Naive thymus-derived CD8-positive, alpha-beta T cell (primary cell): ENCODE measurements around the gene WFS1. TPM values are rescaled to one million over a fixed set of nuclear protein-coding genes. Genes with fewer than 3 reads are reported as not detected.
A peak's percentile ranks its signal among the peaks of the same experiment; 100 is the strongest.

Source experiments
- ATAC-seq, 2 donors: fragments of 150-1000 bp; cut with Tn5 transposase in 1 of 2; sonication (Bioruptor Pico), chemical (Tn5 transposase) in 1 of 2; 1 replicate in 1 of 2; 2 replicates in 1 of 2; pipeline ENCODE4 v1.10.0; 2021; ENCODE audit warnings: mild to moderate bottlenecking in 2 of 2, moderate library complexity in 2 of 2
- POLR2A ChIA-PET: fragments of 350-600 bp; sonication (Branson Sonifier 250); formaldehyde crosslinking; loops from one replicate; lab custom pipeline; 2021; ENCODE audit warnings: antibody characterized with exemption; lab: Charles Lee
- DNase-seq, 10 donors: peaks; one replicate each; pipeline versions ENCODE4 v3.0.0 to v3.0.0-alpha.2; 2020 to 2022
- H3K27ac Mint-ChIP-seq, 10 donors: one replicate each; pipeline ENCODE4 v1.8.0; 2020 to 2022; ENCODE audit warnings: mild to moderate bottlenecking in 10 of 10, mixed read lengths in 10 of 10, moderate library complexity in 4 of 10, inconsistent platforms in 1 of 10
- H3K27me3 Mint-ChIP-seq, 5 donors: one replicate each; pipeline ENCODE4 v1.8.0; 2021 to 2022; ENCODE audit warnings: mixed read lengths in 5 of 5
- H3K36me3 Mint-ChIP-seq, 3 donors: one replicate each; pipeline ENCODE4 v1.8.0; 2020 to 2022; ENCODE audit warnings: mixed read lengths in 3 of 3, mild to moderate bottlenecking in 2 of 3, inconsistent platforms in 1 of 3
- H3K4me1 Mint-ChIP-seq, 4 donors: one replicate each; pipeline ENCODE4 v1.8.0; 2021 to 2022; ENCODE audit warnings: mixed read lengths in 4 of 4
- H3K4me3 Mint-ChIP-seq, 10 donors: one replicate each; pipeline ENCODE4 v1.8.0; 2020 to 2022; ENCODE audit warnings: mild to moderate bottlenecking in 10 of 10, mixed read lengths in 10 of 10, moderate library complexity in 6 of 10, inconsistent platforms in 1 of 10
- H3K9me3 Mint-ChIP-seq, 9 donors: one replicate each; pipeline ENCODE4 v1.8.0; 2020 to 2022; ENCODE audit warnings: mixed read lengths in 9 of 9, mild to moderate bottlenecking in 3 of 9, inconsistent platforms in 1 of 9, moderate library complexity in 1 of 9
- polyA plus RNA-seq, 3 donors: library from polyadenylated mRNA; unstranded; fragments of 300-500 nt; fragmentation: Illumina TruSeq; gene quantifications; one replicate each; pipeline ENCODE4 v1.2.3, GENCODE V29; 2021
- total RNA-seq, 8 experiments: library from RNA in 2 of 8; stranded (reverse) in 2 of 8; gene quantifications; one replicate each; pipeline ENCODE4 v1.2.3 and lab custom pipeline; 2021 to 2026

WFS1 gene
- total and polyA plus RNA-seq, 5 experiments from 2014 or later, result 2.9 to 5.9 (median 4.8) TPM

DNA sequence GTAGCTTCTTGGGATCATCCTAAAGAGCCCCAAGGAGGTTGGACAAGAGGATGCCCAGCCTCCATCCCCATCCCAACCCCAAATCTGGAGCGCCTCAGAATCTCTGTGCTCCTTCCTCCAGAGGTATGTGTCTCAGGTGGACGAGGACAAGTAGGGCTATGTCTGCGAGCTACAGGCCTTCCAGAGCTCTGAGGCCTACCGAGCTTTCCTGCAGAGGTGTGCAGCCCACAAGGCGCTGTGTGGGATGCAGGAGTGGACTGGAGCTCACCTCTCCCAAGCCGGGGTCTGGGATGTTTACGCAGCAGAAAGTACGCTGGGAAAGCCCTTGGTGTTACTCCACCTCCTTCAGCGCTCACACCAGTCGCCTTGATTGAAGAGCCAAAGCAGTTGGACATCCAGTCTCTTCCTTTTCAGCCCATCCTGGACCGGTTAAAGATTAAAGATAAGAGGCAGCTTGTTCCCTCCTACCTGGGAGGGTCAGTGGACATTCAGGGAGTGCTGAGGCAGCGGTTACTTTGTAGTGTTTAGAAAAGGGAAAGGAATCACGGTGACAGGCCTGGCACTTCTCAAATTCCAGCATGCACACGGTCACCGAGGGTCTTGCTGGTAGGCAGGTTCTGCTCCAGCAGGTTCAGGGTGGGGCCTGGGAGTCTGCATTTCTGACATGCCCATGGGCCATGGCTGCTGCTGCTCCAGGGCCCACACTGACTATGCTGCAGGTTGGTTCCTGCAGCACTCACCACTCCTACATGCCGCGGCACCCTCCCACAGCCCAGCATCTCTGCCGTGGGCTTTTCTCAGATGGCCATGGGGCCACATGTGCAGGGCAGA is 39.8 kb upstream of the WFS1 start:
- Mint-ChIP-seq H3K4me3 (no peak overlapping the region), H3K27ac (no peak overlapping the region), H3K9me3 (no peaks in the 10 kb centered on the region), H3K27me3 (peaks cover 4 to 27% (median 25%) of the 10 kb centered on the region in 5 donors), H3K36me3 (no peaks in the 10 kb centered on the region), H3K4me1 (no peaks in the 10 kb centered on the region)
- POLR2A ChIA-PET, result no interaction called here
- DNase-seq (no peak), ATAC-seq (no peak)

DNA sequence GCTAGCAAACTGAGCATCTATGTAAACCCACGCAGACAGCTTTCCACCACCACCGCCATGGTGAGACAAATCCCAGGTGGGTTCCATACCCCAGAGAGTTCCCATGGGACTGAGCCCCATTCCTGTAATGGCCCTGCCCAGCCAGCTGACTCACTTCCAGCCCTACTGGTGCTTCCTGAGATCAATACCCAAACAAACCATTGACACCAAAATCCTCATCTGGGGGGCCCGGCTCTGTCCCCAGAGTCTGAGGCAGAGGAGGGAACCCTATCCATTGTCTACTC is 39.2 kb upstream of the WFS1 start:
- POLR2A ChIA-PET, result no interaction called here
- DNase-seq (no peak), ATAC-seq (no peak)
- no peak overlapping the region for H3K4me3 Mint-ChIP-seq
- no peaks in the 10 kb centered on the region for H3K4me1 Mint-ChIP-seq
- no peak overlapping the region for H3K27ac Mint-ChIP-seq
- H3K27me3 Mint-ChIP-seq, result peaks cover 2 to 27% (median 19%) of the 10 kb centered on the region in 5 donors
- H3K36me3 Mint-ChIP-seq, result no peaks in the 10 kb centered on the region
- no peaks in the 10 kb centered on the region for H3K9me3 Mint-ChIP-seq

DNA sequence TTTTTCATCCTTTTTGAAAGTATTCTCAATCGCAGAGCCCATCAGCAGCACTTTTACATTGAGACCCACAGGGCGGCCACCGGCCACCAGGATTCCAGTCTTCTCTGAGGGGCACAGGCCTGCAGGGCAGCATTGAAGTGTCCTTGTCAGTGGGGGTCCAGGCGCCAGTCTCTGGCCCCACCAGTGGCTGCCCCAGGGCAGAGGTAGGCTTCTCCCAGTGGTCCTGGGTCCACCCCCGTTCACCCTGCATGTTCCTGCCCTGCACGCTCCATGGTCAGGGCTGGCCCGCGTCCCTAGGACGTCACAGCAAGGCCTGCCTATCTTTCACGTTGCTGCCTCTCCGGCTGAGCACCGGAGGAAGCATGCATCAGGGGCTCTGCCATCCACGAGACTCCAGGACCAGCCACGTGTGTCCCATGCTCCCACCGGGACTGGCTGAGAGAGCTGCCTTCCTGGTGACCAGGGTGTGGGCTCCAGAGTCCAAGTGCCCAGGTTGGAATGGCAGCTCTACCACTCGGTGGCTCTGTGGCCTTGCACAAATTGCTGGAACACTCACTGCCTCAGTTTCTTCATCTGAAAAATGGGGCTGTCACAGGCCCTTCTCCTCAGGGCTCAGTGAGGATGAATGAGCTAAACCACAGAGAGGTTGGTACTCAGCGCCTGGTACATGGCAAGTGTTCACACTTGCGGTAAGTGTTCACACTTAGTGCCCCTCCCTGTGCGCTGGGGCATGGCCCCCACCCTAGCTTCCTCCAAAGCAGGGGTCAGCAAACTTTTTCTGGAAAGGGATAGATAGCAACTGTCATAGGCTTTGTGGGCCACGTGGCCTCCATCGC is 38.6 kb upstream of the WFS1 start:
- H3K36me3 Mint-ChIP-seq, result no peaks in the 10 kb centered on the region
- H3K27me3 Mint-ChIP-seq, result peaks cover 0 to 22% (median 13%) of the 10 kb centered on the region in 5 donors
- no peak overlapping the region for H3K4me3 Mint-ChIP-seq
- no peak for DNase-seq
- POLR2A ChIA-PET, result no interaction called here
- no peak for ATAC-seq
- H3K27ac Mint-ChIP-seq, result peak overlapping the region in 1 of 10 donors; percentile 6
- no peaks in the 10 kb centered on the region for H3K4me1 Mint-ChIP-seq
- no peaks in the 10 kb centered on the region for H3K9me3 Mint-ChIP-seq

DNA sequence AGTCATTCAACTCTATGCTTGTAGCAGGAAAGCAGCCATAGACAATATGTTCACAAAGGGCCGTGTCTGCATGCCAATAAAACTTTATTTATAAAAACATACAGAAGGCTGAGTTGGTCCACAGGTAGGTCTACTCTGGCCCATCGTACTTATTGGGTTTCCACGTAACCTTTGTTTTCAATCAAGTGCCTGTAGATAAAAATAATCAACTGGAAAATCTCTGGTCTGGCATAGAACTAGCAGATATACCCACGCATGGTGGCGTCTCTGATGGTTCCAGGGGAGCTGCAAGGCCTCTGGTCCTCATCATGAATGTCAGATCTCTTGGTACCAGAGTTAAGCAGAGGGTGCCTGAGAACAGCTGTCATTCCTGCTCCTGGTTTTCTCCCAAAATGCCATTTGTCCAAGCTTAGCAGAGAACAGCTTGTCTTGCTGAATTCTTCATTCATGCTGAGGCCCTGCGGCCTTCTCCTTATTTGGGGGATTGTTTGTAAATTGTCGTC is 37.9 kb upstream of the WFS1 start:
- DNase-seq (no peak), ATAC-seq (no peak)
- no peaks in the 10 kb centered on the region for H3K36me3 Mint-ChIP-seq

DNA sequence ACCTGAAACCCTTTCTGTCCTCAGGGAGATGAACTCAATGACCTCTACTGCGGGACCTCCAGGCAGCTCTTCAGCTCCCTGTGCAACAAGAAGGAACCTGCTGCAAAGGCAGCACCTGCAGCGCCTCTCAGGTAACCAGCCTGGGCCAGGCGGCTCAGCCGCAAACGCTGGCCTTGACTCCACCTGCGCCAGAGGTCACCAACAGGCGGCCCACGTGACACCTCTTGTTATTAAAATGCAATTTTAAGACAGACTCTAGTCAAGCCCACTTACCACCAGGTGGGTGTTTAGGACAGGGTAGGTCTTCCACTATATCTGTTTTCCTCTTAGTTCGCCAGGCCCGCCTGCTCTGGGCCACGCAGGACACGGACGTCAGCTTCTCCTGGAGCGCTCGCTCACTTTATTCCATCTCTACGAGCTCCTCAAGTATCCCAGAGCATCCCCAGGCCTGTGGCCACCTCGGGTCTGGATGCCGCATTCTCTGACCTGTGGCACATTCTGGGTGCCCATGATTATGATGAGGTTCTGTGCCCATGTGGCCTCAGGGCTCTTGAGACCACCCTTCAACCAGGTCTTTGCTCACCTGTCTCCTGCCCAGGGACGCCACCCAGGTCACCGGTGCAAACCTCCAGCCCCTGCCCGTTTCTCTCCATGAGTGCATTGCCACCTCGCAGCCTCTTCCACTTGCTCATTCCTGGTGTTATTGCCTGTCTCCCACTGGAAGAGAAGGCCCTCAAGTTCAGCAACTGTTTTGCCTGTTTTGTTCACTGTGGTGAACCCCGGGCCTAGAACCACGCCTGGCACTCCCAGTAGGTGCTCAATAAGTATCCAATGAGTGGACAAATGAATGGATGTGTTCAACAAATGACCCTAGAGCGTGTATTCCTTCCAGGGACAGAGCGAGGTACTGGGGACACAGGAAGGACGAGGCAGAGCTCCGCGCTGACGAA is 36.5 kb upstream of the WFS1 start:
- no peaks in the 10 kb centered on the region for H3K9me3 Mint-ChIP-seq
- POLR2A ChIA-PET, result no interaction called here
- no peak overlapping the region for H3K27ac Mint-ChIP-seq
- H3K36me3 Mint-ChIP-seq, result no peaks in the 10 kb centered on the region
- DNase-seq, result no peak
- H3K4me1 Mint-ChIP-seq, result no peaks in the 10 kb centered on the region
- H3K27me3 Mint-ChIP-seq, result peaks cover 0 to 14% (median 4%) of the 10 kb centered on the region in 5 donors
- no peak for ATAC-seq
- H3K4me3 Mint-ChIP-seq, result no peak overlapping the region

More for the DNA sequence above, 37.9 kb upstream of the WFS1 start:
- no peaks in the 10 kb centered on the region for H3K9me3 Mint-ChIP-seq
- POLR2A ChIA-PET, result no interaction called here
- H3K27ac Mint-ChIP-seq, result no peak overlapping the region
- no peaks in the 10 kb centered on the region for H3K4me1 Mint-ChIP-seq
- no peak overlapping the region for H3K4me3 Mint-ChIP-seq
- peaks cover 0 to 17% (median 6%) of the 10 kb centered on the region in 5 donors for H3K27me3 Mint-ChIP-seq

DNA sequence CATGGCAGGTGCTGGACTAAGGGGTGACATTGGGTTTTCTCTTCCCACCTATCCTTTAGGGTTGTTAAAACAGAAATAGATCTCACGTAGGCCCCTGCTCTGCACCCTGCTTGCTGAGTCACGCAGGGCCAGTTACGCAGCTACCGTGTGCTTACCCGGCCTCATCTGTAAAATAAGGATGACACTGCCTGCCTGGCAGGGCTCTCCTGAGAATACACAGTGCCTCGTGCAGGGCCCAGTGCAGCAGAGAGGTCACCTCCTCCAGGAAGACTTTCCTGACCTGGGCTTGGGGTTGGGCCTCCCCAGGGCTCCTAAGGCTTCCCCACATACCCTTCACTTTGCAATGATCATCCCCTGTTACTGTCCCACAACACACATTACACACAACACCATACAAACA is 35.7 kb upstream of the WFS1 start:
- Mint-ChIP-seq H3K36me3 (no peaks in the 10 kb centered on the region), H3K4me1 (no peaks in the 10 kb centered on the region), H3K4me3 (no peak overlapping the region), H3K27ac (no peak overlapping the region), H3K27me3 (peaks cover 0 to 11% (median under 1%) of the 10 kb centered on the region in 5 donors), H3K9me3 (no peaks in the 10 kb centered on the region)
- ATAC-seq, result no peak
- POLR2A ChIA-PET, result no interaction called here
- no peak for DNase-seq

DNA sequence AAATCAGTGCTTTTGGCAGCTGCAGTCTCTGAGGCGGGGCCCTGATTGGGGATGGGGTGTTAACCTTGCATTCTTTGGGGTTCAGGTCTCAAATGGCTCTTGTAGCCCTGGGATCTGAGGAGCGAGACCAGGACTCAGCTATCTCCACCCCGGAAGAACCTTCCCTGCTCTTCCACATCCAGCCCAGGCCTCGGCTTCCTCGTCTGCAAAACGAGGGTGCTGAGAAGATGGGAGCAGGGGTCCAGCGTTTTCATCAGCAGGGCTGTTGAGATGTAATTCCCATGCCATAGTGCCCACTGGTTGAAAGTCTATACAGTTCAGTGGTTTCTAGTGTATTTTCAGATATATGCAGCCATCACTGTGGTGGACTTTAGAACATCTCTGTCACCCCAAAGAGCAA is 34.6 kb upstream of the WFS1 start:
- no peaks in the 10 kb centered on the region for H3K36me3 Mint-ChIP-seq
- DNase-seq (no peak), ATAC-seq (no peak)
- no peak overlapping the region for H3K27ac Mint-ChIP-seq
- no peaks in the 10 kb centered on the region for H3K4me1 Mint-ChIP-seq
- no peak overlapping the region for H3K4me3 Mint-ChIP-seq
- H3K9me3 Mint-ChIP-seq, result no peaks in the 10 kb centered on the region
- POLR2A ChIA-PET, result no interaction called here
- H3K27me3 Mint-ChIP-seq, result peaks cover 0 to 5% (median 0%) of the 10 kb centered on the region in 5 donors

DNA sequence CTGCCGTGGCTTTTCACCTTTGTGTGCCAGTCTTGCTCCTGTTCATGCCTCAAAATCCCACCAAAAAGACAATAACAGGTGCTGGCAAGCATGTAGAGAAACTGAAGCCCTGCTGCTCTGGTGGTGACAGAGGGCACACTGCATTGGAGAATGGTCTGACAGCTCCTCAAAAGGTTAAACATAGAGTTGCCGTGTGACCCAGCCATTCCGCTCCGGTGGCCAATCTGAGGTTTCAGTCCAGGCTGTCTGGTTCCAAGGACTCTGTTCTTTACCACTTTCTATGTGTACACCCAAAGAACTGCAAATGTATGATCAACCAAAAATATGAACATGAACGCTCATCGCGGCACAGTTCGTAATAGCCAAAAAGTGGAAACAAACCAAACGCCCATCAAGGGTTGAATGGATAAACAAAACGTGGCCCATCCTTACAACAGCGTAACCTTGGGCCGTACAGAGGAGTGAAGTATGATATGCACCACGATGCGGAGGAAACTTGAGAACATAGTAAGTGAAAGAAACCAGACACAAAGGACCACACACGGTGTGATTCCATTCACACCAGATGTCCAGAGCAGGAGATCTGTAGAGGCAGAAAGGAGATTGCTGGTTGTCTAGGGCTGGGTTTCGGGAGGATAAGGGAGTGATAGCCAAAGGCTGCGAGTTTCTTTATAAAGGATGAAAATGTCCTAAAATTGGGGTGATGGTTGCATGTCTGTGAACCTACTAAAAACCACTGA is 33.6 kb upstream of the WFS1 start:
- no peak overlapping the region for H3K4me3 Mint-ChIP-seq
- H3K27me3 Mint-ChIP-seq, result peaks cover 0 to 8% (median 2%) of the 10 kb centered on the region in 5 donors
- H3K27ac Mint-ChIP-seq, result no peak overlapping the region
- DNase-seq, result no peak
- no peaks in the 10 kb centered on the region for H3K4me1 Mint-ChIP-seq
- no peak for ATAC-seq
- no peaks in the 10 kb centered on the region for H3K36me3 Mint-ChIP-seq
- POLR2A ChIA-PET, result no interaction called here
- H3K9me3 Mint-ChIP-seq, result no peaks in the 10 kb centered on the region

DNA sequence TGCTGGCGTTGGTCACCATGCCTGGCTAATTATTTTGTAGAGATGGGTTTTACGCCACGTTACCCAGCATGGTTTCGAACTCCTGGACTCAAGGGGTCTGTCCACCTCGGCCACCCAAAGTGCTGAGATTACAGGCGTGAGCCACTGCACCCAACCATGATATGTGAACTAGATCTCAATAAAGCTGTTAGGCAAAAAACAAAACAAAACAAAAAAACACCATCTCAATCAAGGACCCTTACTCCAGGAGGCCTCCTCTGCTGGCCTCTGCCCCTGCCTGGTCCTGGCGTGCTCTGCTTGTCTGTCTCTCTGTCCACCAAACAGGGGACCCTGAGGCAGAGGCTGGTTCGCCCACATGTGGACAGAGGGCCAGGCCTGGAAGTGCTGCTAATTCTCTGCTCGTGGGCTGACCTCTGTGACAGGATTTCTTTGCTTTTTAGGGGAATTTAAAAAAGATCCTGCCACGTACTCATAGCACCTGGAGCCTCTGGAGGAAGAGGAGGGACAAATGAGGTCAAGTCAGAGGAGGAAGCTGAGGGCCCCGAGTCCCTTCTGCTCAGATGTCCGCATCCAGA is 32.7 kb upstream of the WFS1 start:
- POLR2A ChIA-PET, result no interaction called here
- peaks cover 0 to 12% (median 6%) of the 10 kb centered on the region in 5 donors for H3K27me3 Mint-ChIP-seq
- no peaks in the 10 kb centered on the region for H3K36me3 Mint-ChIP-seq
- no peak for DNase-seq
- H3K4me3 Mint-ChIP-seq, result no peak overlapping the region
- no peak for ATAC-seq
- H3K4me1 Mint-ChIP-seq, result no peaks in the 10 kb centered on the region
- no peak overlapping the region for H3K27ac Mint-ChIP-seq
- no peaks in the 10 kb centered on the region for H3K9me3 Mint-ChIP-seq

DNA sequence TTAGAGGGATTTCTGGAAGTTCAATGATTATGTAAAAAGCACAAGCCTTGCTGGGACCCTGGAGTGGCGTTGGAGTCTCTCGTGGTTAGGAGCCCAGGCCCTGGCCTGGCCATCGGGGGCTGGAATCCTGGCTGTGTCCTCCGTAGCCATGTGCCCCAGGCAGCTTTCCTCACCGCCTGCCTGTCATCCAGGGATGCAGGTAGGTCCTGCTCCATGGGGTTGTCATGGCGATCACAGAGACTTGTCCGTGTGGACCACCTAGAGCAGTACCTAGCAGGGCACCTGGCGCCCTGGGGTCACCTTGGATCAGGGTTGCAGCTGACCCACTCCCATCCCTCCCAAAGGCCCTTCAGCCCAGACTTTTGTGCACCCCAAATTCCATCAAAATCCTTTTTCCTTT is 30.2 kb upstream of the WFS1 start:
- ATAC-seq (no peak), DNase-seq (no peak)
- Mint-ChIP-seq H3K4me1 (no peaks in the 10 kb centered on the region), H3K9me3 (peaks cover 0 to 12% (median 4%) of the 10 kb centered on the region in 9 donors), H3K4me3 (no peak overlapping the region), H3K36me3 (peaks cover 0 to 8% (median 0%) of the 10 kb centered on the region in 3 donors), H3K27ac (no peak overlapping the region), H3K27me3 (peaks cover 6 to 36% (median 30%) of the 10 kb centered on the region in 5 donors)
- POLR2A ChIA-PET, result no interaction called here

DNA sequence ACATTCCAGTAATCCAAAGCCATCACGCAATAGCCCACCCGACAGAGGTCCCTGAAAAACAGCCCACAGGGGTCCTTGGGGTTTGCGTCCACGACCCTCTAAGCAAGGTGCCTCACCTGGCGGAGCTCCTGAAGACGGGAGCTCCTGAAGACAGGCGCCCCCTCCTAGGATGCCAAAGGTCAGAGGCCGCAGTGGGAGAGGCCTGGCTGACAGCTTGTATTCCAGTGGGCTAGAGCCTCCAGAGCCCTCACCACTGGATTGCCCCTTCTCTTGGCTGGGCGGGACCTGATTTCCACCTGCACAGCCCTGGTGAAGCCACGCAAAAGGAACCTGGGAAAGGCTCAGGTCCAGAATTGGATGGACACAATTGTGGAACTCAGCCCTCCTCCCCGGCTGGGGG is 29.7 kb upstream of the WFS1 start:
- Mint-ChIP-seq H3K27ac (no peak overlapping the region), H3K4me3 (no peak overlapping the region), H3K27me3 (peaks cover 11 to 40% (median 35%) of the 10 kb centered on the region in 5 donors), H3K36me3 (peaks cover 0 to 13% (median 0%) of the 10 kb centered on the region in 3 donors), H3K9me3 (peaks cover 0 to 17% (median 9%) of the 10 kb centered on the region in 9 donors), H3K4me1 (peaks cover 3 to 4% (median 3%) of the 10 kb centered on the region in 4 donors)
- no peak for ATAC-seq
- POLR2A ChIA-PET, result no interaction called here
- DNase-seq, result no peak
